Activated CD4-positive, CD25-positive, alpha-beta regulatory T cell treated with anti-CD3 and anti-CD28 coated beads, Interleukin-2, amount 50 U/mL, for 24 hours (primary cell): Measurements from ENCODE around the gene EPDR1.
A peak's percentile ranks its signal among the peaks of the same experiment; 100 is the strongest.

Source experiments
- ATAC-seq, 2 donors: fragments of 150-1000 bp; cut with Tn5 transposase; one replicate each; pipeline ENCODE4 v1.10.0; 2021; ENCODE audit warnings: mild to moderate bottlenecking in 1 of 2, moderate library complexity in 1 of 2

Gene EPDR1

GRCh38 chr7:37920305-37920848 is at the start of gene EPDR1:
TSS of gene EPDR1 (plus strand) at chr7:37920640. CDS start at chr7:37920940, 300 bp downstream.
- no peak for ATAC-seq

- ATAC-seq, result no peak
Observed at GRCh38 chr7:37882086-37882485, 38.4 kb upstream of the EPDR1 start.

GRCh38 chr7:37893359-37893758 is 27.1 kb upstream of the EPDR1 start:
- ATAC-seq, result no peak

- no peak for ATAC-seq
Observed at GRCh38 chr7:37894671-37895070, 25.8 kb upstream of the EPDR1 start.

GRCh38 chr7:37899712-37900247 is 20.7 kb upstream of the EPDR1 start:
- ATAC-seq, result no peak

- no peak for ATAC-seq
Observed at GRCh38 chr7:37901236-37901827, 19.1 kb upstream of the EPDR1 start.

GRCh38 chr7:37901890-37902524 is 18.4 kb upstream of the EPDR1 start:
- no peak for ATAC-seq

GRCh38 chr7:37908221-37908788 is 12.1 kb upstream of the EPDR1 start:
- no peak for ATAC-seq

- ATAC-seq, result no peak
Observed at GRCh38 chr7:37912756-37913155, 7.7 kb upstream of the EPDR1 start.

GRCh38 chr7:37915438-37915837 is 5.0 kb upstream of the EPDR1 start:
- no peak for ATAC-seq

- ATAC-seq, result no peak
Observed at GRCh38 chr7:37916017-37916672, 4.3 kb upstream of the EPDR1 start.

- ATAC-seq, result no peak
Observed at GRCh38 chr7:37916673-37917660, 3.5 kb upstream of the EPDR1 start, which contains the start of gene SFRP4. TSS of gene SFRP4 (minus strand) at chr7:37916817. CDS start at chr7:37916537, 280 bp downstream.

- no peak for ATAC-seq
Observed at GRCh38 chr7:37918526-37918925, 1.9 kb upstream of the EPDR1 start.

GRCh38 chr7:37920849-37921805 is 687 bp downstream of the EPDR1 start:
- ATAC-seq, result peak; percentile 24 to 32

GRCh38 chr7:37921876-37922275 is 1.4 kb downstream of the EPDR1 start:
- no peak for ATAC-seq

- ATAC-seq, result no peak
Observed at GRCh38 chr7:37923996-37924395, 3.6 kb downstream of the EPDR1 start.

GRCh38 chr7:37924491-37925041 is 4.1 kb downstream of the EPDR1 start:
- no peak for ATAC-seq

GRCh38 chr7:37925620-37926019 is 5.2 kb downstream of the EPDR1 start:
- no peak for ATAC-seq

GRCh38 chr7:37927773-37928444 is 7.5 kb downstream of the EPDR1 start:
- ATAC-seq, result no peak

- no peak for ATAC-seq
Observed at GRCh38 chr7:37928878-37929277, 8.4 kb downstream of the EPDR1 start.
